Right lobe of liver (tissue), 6 donors: ENCODE data around the gene LRMDA. TPM values are rescaled to one million over a fixed set of nuclear protein-coding genes. Genes with fewer than 3 reads are reported as not detected.

ENCODE experiments used
- ATAC-seq, 4 donors: fragments of 200-7000 bp; cut with Tn5 transposase; one replicate each; pipeline ENCODE4 v1.9.1; 2020; ENCODE audit warnings: mild to moderate bottlenecking in 4 of 4, moderate library complexity in 4 of 4
- DNase-seq, 3 donors: peaks; one replicate each; pipeline ENCODE4 v3.0.0-alpha.2; 2020
- H3K27ac ChIP-seq, 3 donors: fragments of 200-600 bp; one replicate each; pipeline ENCODE4 v1.8.0; 2022
- H3K27me3 ChIP-seq, 2 donors: fragments of 200-600 bp; one replicate each; pipeline ENCODE4 v1.8.0; 2022
- H3K36me3 ChIP-seq, 4 donors: fragments of 200-600 bp; sonication (generic) in 1 of 4; one replicate each; pipeline versions ENCODE4 v1.5.1 to v1.8.0; 2017 to 2022; ENCODE audit warnings: control low read depth in 1 of 4
- H3K4me1 ChIP-seq, 4 donors: fragments of 200-600 bp; sonication (generic) in 1 of 4; one replicate each; pipeline versions ENCODE4 v1.5.1 to v1.8.0; 2017 to 2022; ENCODE audit warnings: control low read depth in 1 of 4
- H3K4me3 ChIP-seq, 3 donors: fragments of 200-600 bp; one replicate each; pipeline ENCODE4 v1.8.0; 2022
- H3K9me3 ChIP-seq, 4 donors: fragments of 200-600 bp; sonication (generic) in 1 of 4; one replicate each; pipeline versions ENCODE4 v1.5.1 to v1.8.0; 2017 to 2022; ENCODE audit warnings: control low read depth in 1 of 4
- CTCF ChIP-seq, 4 donors: fragments of 200-600 bp in 3 of 4; fragments of 450-650 bp in 1 of 4; IDR thresholded peaks; one replicate each; pipeline versions ENCODE4 v1.5.1 to v1.8.0; 2016 to 2022; ENCODE audit warnings: antibody characterized with exemption in 4 of 4, mild to moderate bottlenecking in 2 of 4
- POLR2A ChIP-seq: fragments of 450-650 bp; IDR thresholded peaks from one replicate; pipeline ENCODE4 v1.6.1; 2017; ENCODE audit warnings: antibody characterized with exemption, mild to moderate bottlenecking
- WGBS: methylation state at CpG from one replicate; pipeline ENCODE4 v1.1.6; 2018; ENCODE audit warnings: low coverage, low lambda C conversion rate; ENCODE audit not compliant: insufficient coverage; ENCODE audit errors: missing lambda C conversion rate; 5-methylcytosine and 5-hydroxymethylcytosine counted together
- intact Hi-C, 2 donors: fragments of 100-400 bp; cut with DNase I; formaldehyde crosslinking; loops; one replicate each; pipeline versions ENCODE4 v1.11.2 to v1.14.1; 2022
- total RNA-seq, 6 experiments: library from RNA; depleted of rRNA in 2 of 6; stranded (reverse); fragments of >200 nt in 2 of 6; fragmentation: NEBNext Ultra II Directional in 3 of 6; extraction: Animal tissue kit (Norgen Biotek cat#: 25700) in 3 of 6; gene quantifications; one replicate each; pipeline versions ENCODE4 v1.1.0 to v1.2.4, GENCODE V29; 2016 to 2023
- donor health status: DM: no; HTN: yes; CAD: no.
- donor health status: DM: no; HTN: no; CAD: no.
- donor health status: DM: no; HTN: no; CAD: no.
- donor health status: DM: no; HTN: yes; CAD: no.
- donor health status: DM: no; HTN: yes; CAD: no.

The LRMDA gene
- total RNA-seq, 6 experiments from 2014 or later: 9.9 to 19.9 (median 16.3) TPM

GRCh38 chr10:75648351-75648750 is 216.9 kb downstream of the LRMDA start:
- no peak for TF ChIP-seq POLR2A
- no peak for TF ChIP-seq CTCF (IDR thresholded peaks at IDR 0.05)
- WGBS: 69% methylated on average over 3 of the region's 3 CpGs
- no peaks in the 10 kb centered on the region for H3K27me3 ChIP-seq
- no peaks in the 10 kb centered on the region for H3K36me3 ChIP-seq
- intact Hi-C loops: no loop called here
- no peak overlapping the region for H3K27ac ChIP-seq
- ATAC-seq (peak in 2 of 4 donors; percentile 12 to 26), DNase-seq (no peak)
- H3K4me1 ChIP-seq: peaks cover 0 to 13% (median 5%) of the 10 kb centered on the region in 4 donors
- no peak overlapping the region for H3K4me3 ChIP-seq
- no peaks in the 10 kb centered on the region for H3K9me3 ChIP-seq

- no peaks in the 10 kb centered on the region for H3K27me3 ChIP-seq
- intact Hi-C loops: no loop called here
- 27% methylated on average over 2 of the region's 2 CpGs for WGBS
These were observed 217.4 kb downstream of the LRMDA start for GRCh38 chr10:75648854-75649253.

GRCh38 chr10:75649466-75649865 is 218.0 kb downstream of the LRMDA start:
- intact Hi-C loops: no loop called here
- TF ChIP-seq CTCF (IDR thresholded peaks at IDR 0.05): no peak
- no peak for TF ChIP-seq POLR2A
- Histone ChIP-seq H3K9me3 (no peaks in the 10 kb centered on the region), H3K4me3 (no peak overlapping the region), H3K36me3 (no peaks in the 10 kb centered on the region), H3K27me3 (no peaks in the 10 kb centered on the region), H3K27ac (no peak overlapping the region), H3K4me1 (peaks cover 0 to 13% (median 5%) of the 10 kb centered on the region in 4 donors)
- DNase-seq (no peak), ATAC-seq (no peak)
- 87% methylated on average over 1 of the region's 1 CpG for WGBS

More at GRCh38 chr10:75648854-75649253, 217.4 kb downstream of the LRMDA start:
- Histone ChIP-seq H3K4me3 (no peak overlapping the region), H3K27ac (no peak overlapping the region), H3K4me1 (peaks cover 0 to 13% (median 5%) of the 10 kb centered on the region in 4 donors), H3K36me3 (no peaks in the 10 kb centered on the region), H3K9me3 (no peaks in the 10 kb centered on the region)
- ATAC-seq (peak; percentile 51 to 79 (median 66)), DNase-seq (no peak)
- TF ChIP-seq POLR2A (no peak), CTCF (IDR thresholded peaks at IDR 0.05) (no peak)

GRCh38 chr10:75650648-75651047 is 219.2 kb downstream of the LRMDA start:
- H3K9me3 ChIP-seq: no peaks in the 10 kb centered on the region
- WGBS: 29% methylated on average over 1 of the region's 4 CpGs

More at GRCh38 chr10:75650648-75651047, 219.2 kb downstream of the LRMDA start:
- intact Hi-C loops: no loop called here
- DNase-seq (no peak), ATAC-seq (no peak)
- H3K27ac ChIP-seq: no peak overlapping the region
- no peaks in the 10 kb centered on the region for H3K36me3 ChIP-seq
- H3K4me3 ChIP-seq: no peak overlapping the region
- peaks cover 0 to 18% (median 5%) of the 10 kb centered on the region in 4 donors for H3K4me1 ChIP-seq
- no peaks in the 10 kb centered on the region for H3K27me3 ChIP-seq
- TF ChIP-seq CTCF (IDR thresholded peaks at IDR 0.05) (no peak), POLR2A (no peak)
